ENCODE measurements around the gene ASCL3. TPM values are rescaled to one million over a fixed set of nuclear protein-coding genes. Genes with fewer than 3 reads are reported as not detected.

ASCL3 gene
- polyA plus RNA-seq, 2 donors = not detected

Other genes with a start within 250 kb of the ASCL3 start
- gene AKIP1, start 31.8 kb downstream of the ASCL3 start, polyA plus RNA-seq = 10 to 100 TPM; 10.6 to 17.8 TPM
- gene C11orf16, start 10.1 kb downstream of the ASCL3 start, polyA plus RNA-seq = not detected
- 10 to 100 TPM; 29.6 to 52.1 TPM for gene TMEM9B, start 21.4 kb upstream of the ASCL3 start, polyA plus RNA-seq
- under 1 TPM; 0.08 to 0.22 TPM for gene NRIP3, start 61.0 kb upstream of the ASCL3 start, polyA plus RNA-seq
- 1 to 10 TPM in 1 of 2 donors, under 1 TPM in 1; 0.84 to 4.6 TPM for gene SCUBE2, start 148.6 kb upstream of the ASCL3 start, polyA plus RNA-seq